Endothelial cell of umbilical vein (primary cell): ENCODE results near the gene CALML6. TPM values are rescaled to one million over a fixed set of nuclear protein-coding genes. Genes with fewer than 3 reads are reported as not detected.

Source experiments
- BruUV-seq: library from RNA; stranded (reverse); fragments of 400-500 nt; replicated peaks from 2 replicates; lab custom pipeline; 2021; lab: Mats Ljungman, UMichigan
- CTCF ChIA-PET: fragments of 300-600, 350-600 bp; sonication (Branson Sonifier 250); formaldehyde crosslinking; loops from one replicate; lab custom pipeline; 2021; ENCODE audit warnings: antibody characterized with exemption, inconsistent platforms; lab: Charles Lee
- POLR2A ChIA-PET: fragments of 300-600, 350-600 bp; sonication (Branson Sonifier 250); formaldehyde crosslinking; loops from one replicate; lab custom pipeline; 2021; ENCODE audit warnings: antibody characterized with exemption, inconsistent platforms; lab: Charles Lee
- DNase-seq: peaks from one replicate; pipeline ENCODE4 v3.0.0-alpha.2; 2011; ENCODE audit warnings: low read depth, low spot score
- FAIRE-seq: peaks from 2 replicates; lab custom pipeline; 2011; peaks lifted over from hg19 to GRCh38; lab: Jason Lieb, UNC
- H2AFZ ChIP-seq: 2 replicates; pipeline ENCODE4 v1.6.0; 2012; ENCODE audit warnings: low read depth, low read length, control low read depth, inconsistent platforms
- H3K27ac ChIP-seq: 2 replicates; pipeline ENCODE4 v1.5.1; 2011; ENCODE audit warnings: low read depth, mild to moderate bottlenecking, control low read depth, low read length, moderate library complexity; ENCODE audit not compliant: insufficient read depth
- H3K27me3 ChIP-seq, 2 experiments: 2 replicates each; pipeline versions ENCODE4 v1.6.0 to v1.6.1; 2011; ENCODE audit warnings: low read length in 2 of 2, mixed read lengths in 1 of 2; ENCODE audit not compliant: control insufficient read depth in 2 of 2, insufficient read depth in 2 of 2
- H3K36me3 ChIP-seq, 2 experiments: 2 replicates in 1 of 2; 3 replicates in 1 of 2; pipeline ENCODE4 v1.5.1; 2011; ENCODE audit warnings: low read length in 2 of 2, mild to moderate bottlenecking in 1 of 2, moderate library complexity in 1 of 2; ENCODE audit not compliant: control insufficient read depth in 2 of 2, insufficient read depth in 2 of 2; ENCODE audit errors: extremely low read depth in 1 of 2
- H3K4me1 ChIP-seq: 3 replicates; pipeline ENCODE4 v1.5.1; 2011; ENCODE audit warnings: mild to moderate bottlenecking, low read length; ENCODE audit not compliant: control insufficient read depth, insufficient read depth; ENCODE audit errors: extremely low read depth
- H3K4me2 ChIP-seq: 2 replicates; pipeline ENCODE4 v1.6.1; 2011; ENCODE audit warnings: low read length, control low read depth, mixed read lengths; ENCODE audit not compliant: insufficient read depth
- H3K4me3 ChIP-seq, 3 experiments: fragments of 200-600 bp in 1 of 3; sonication (generic), shearing (Covaris generic) in 1 of 3; replicated peaks in 1 of 3; 2 replicates each; pipeline ENCODE4 v1.5.1; 2011 to 2016; ENCODE audit warnings: control low read depth in 3 of 3, low read length in 3 of 3, mild to moderate bottlenecking in 2 of 3, inconsistent platforms in 1 of 3, low read depth in 1 of 3, moderate library complexity in 1 of 3; ENCODE audit not compliant: insufficient read depth in 1 of 3
- H3K79me2 ChIP-seq: 2 replicates; pipeline ENCODE4 v1.6.0; 2012; ENCODE audit warnings: low read length, inconsistent platforms; ENCODE audit not compliant: control insufficient read depth, insufficient read depth
- H3K9ac ChIP-seq: replicated peaks from 2 replicates; pipeline ENCODE3; 2011; ENCODE audit warnings: low read length, control low read depth; ENCODE audit not compliant: insufficient read depth; ENCODE audit errors: extremely low read depth
- H3K9me1 ChIP-seq: replicated peaks from 3 replicates; pipeline ENCODE4 v1.6.0; 2011; ENCODE audit warnings: mild to moderate bottlenecking, low read length; ENCODE audit not compliant: control insufficient read depth, insufficient read depth; ENCODE audit errors: extremely low read depth
- H3K9me3 ChIP-seq: replicated peaks from 2 replicates; pipeline ENCODE4 v1.5.1; 2012; ENCODE audit warnings: low read length, inconsistent platforms; ENCODE audit not compliant: control insufficient read depth, insufficient read depth
- H4K20me1 ChIP-seq: replicated peaks from 2 replicates; pipeline ENCODE3; 2011; ENCODE audit warnings: mild to moderate bottlenecking, low read length; ENCODE audit not compliant: control insufficient read depth, insufficient read depth; ENCODE audit errors: extremely low read depth
- EZH2 ChIP-seq: IDR thresholded peaks from 2 replicates; pipeline ENCODE4 v1.6.1; 2012; ENCODE audit warnings: borderline replicate concordance, low read depth, mild to moderate bottlenecking, moderate library complexity, low read length, inconsistent platforms; ENCODE audit not compliant: severe bottlenecking
- FOS ChIP-seq: IDR thresholded peaks from 2 replicates; pipeline ENCODE4 v1.6.1; 2011; ENCODE audit warnings: mild to moderate bottlenecking, low read length, moderate library complexity, borderline replicate concordance; ENCODE audit not compliant: insufficient read depth
- GATA2 ChIP-seq: IDR thresholded peaks from 2 replicates; pipeline ENCODE4 v1.7.0; 2011; ENCODE audit warnings: low read depth, mild to moderate bottlenecking, moderate library complexity, mixed read lengths, low read length; ENCODE audit not compliant: insufficient read length, insufficient read depth
- JUN ChIP-seq: IDR thresholded peaks from 2 replicates; pipeline ENCODE4 v1.6.1; 2011; ENCODE audit warnings: borderline replicate concordance, low read depth; ENCODE audit not compliant: insufficient read length, insufficient read depth
- MYC ChIP-seq: IDR thresholded peaks from one replicate; pipeline ENCODE4 v1.6.1; 2011; ENCODE audit warnings: mild to moderate bottlenecking, low read depth, low read length
- POLR2A ChIP-seq: IDR thresholded peaks from 2 replicates; pipeline ENCODE4 v1.6.1; 2012; ENCODE audit warnings: low read depth, mild to moderate bottlenecking, control low read depth, low read length
- POLR2AphosphoS5 ChIP-seq: IDR thresholded peaks from 2 replicates; pipeline ENCODE4 v1.6.1; 2012; ENCODE audit warnings: low read depth, mild to moderate bottlenecking, control low read depth, low read length, moderate library complexity; ENCODE audit not compliant: insufficient read depth
- dilution Hi-C: fragments of 300-500 bp; cut with MboI; formaldehyde crosslinking; loops from one replicate; pipeline ENCODE4 v1.15.0; 2019; ENCODE audit warnings: low sequenced_read_pairs; ENCODE audit not compliant: extremely low pct_ligation_motif_present
- intact Hi-C: fragments of 100-400 bp; cut with micrococcal nuclease; formaldehyde crosslinking; loops from one replicate; pipeline ENCODE4 v1.10.0; 2022
- polyA plus RNA-seq, 4 experiments: library from polyadenylated mRNA; depleted of rRNA in 3 of 4; stranded (reverse) in 3 of 4; unstranded in 1 of 4; fragments of >200 nt; gene quantifications; 2 replicates each; pipeline versions ENCODE4 v1.2.1 to v1.2.3, GENCODE V29; 2011 to 2012; ENCODE audit warnings: missing spikeins in 1 of 4
- total RNA-seq: library from RNA; stranded (reverse); gene quantifications from 2 replicates; pipeline ENCODE4 v1.2.3, GENCODE V29; 2021
- TF ChIP-seq, protein P1 (sequence below), 2 donors: IDR thresholded peaks; 1 replicate in 1 of 2; 2 replicates in 1 of 2; pipeline ENCODE4 v1.5.1; 2011; ENCODE audit warnings: low read length in 2 of 2, mild to moderate bottlenecking in 2 of 2, moderate library complexity in 2 of 2, control low read depth in 1 of 2, inconsistent platforms in 1 of 2, low read depth in 1 of 2; ENCODE audit not compliant: insufficient read depth in 1 of 2; ENCODE audit errors: extremely low read depth in 1 of 2
- TF ChIP-seq, protein P2 (sequence below): IDR thresholded peaks from 2 replicates; pipeline ENCODE4 v1.6.1; 2011; ENCODE audit not compliant: insufficient read depth, insufficient read length

The CALML6 gene
- total and polyA plus RNA-seq, 2 donors (not counting 3 experiments of a cell fraction or from before 2014, with no cell fraction given) = 0.36 to 0.44 TPM

DNA sequence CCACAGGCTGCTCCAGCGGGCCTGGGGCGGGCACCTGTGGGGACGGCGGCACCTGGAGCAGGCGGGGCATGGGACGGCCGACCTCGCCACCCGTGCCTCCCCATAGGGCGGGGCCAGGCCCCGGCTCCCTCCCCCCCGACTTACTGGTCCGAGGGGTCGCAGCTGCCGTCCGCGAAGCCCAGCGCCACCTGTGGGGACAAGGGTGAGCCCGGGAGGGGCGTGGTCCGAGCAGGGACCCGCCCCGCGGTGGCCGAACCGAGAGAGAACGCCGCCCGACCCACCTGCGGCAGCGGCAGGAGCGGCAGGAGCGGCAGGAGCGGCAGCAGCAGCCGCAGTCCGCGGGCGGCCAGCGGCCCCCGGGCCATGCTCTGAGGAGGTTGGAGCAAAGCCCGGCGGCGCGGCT, 3.8 kb downstream of the CALML6 start, which contains the start of gene TMEM52:
Gene TMEM52, minus strand, starts transcription at position 379 of the 403 bp plus-strand sequence. Its CDS starts 14 bp downstream, at position 365.
- Histone ChIP-seq H2AFZ (peak within 1 kb of the TSS; percentile 88), H4K20me1 (no peaks in the 10 kb centered on the region), H3K4me2 (peak within 1 kb of the TSS; percentile 52), H3K27me3 (no peaks in the 10 kb centered on the region), H3K36me3 (no peaks in the 10 kb centered on the region), H3K9me3 (no peaks in the 10 kb centered on the region), H3K4me3 (peak within 1 kb of the TSS; percentile 29 to 42 (median 40)), H3K27ac (no peak within 1 kb of the TSS), H3K9ac (peak within 1 kb of the TSS; percentile 29), H3K4me1 (peaks cover 5% of the 10 kb centered on the region), H3K79me2 (no peaks in the 10 kb centered on the region), H3K9me1 (no peaks in the 10 kb centered on the region)
- POLR2A ChIA-PET = no interaction called here
- BruUV-seq = no TSS peak
- FAIRE-seq (no peak), DNase-seq (no peak)
- no peak for TF ChIP-seq POLR2AphosphoS5
- no peak for TF ChIP-seq EZH2
- TF ChIP-seq, protein P1, sequence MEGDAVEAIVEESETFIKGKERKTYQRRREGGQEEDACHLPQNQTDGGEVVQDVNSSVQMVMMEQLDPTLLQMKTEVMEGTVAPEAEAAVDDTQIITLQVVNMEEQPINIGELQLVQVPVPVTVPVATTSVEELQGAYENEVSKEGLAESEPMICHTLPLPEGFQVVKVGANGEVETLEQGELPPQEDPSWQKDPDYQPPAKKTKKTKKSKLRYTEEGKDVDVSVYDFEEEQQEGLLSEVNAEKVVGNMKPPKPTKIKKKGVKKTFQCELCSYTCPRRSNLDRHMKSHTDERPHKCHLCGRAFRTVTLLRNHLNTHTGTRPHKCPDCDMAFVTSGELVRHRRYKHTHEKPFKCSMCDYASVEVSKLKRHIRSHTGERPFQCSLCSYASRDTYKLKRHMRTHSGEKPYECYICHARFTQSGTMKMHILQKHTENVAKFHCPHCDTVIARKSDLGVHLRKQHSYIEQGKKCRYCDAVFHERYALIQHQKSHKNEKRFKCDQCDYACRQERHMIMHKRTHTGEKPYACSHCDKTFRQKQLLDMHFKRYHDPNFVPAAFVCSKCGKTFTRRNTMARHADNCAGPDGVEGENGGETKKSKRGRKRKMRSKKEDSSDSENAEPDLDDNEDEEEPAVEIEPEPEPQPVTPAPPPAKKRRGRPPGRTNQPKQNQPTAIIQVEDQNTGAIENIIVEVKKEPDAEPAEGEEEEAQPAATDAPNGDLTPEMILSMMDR (IDR thresholded peaks at IDR 0.05; ENCODE audit: extremely low read depth in 1 of 2, insufficient read depth in 1 of 2, low read depth in 1 of 2, low read length in 2 of 2) = no peak
- no peak for TF ChIP-seq MYC
- TF ChIP-seq FOS = no peak
- TF ChIP-seq, protein P2, sequence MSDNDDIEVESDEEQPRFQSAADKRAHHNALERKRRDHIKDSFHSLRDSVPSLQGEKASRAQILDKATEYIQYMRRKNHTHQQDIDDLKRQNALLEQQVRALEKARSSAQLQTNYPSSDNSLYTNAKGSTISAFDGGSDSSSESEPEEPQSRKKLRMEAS = no peak
- no peak for TF ChIP-seq POLR2A
- TF ChIP-seq GATA2 = no peak
- TF ChIP-seq JUN = no peak
- dilution Hi-C loops = no loop called here
- intact Hi-C loops = loop anchor here (1.0 to 10.0 kb wide), 2 partner anchors 10 to 216 kb away; no protein-coding TSS in a partner anchor
- CTCF ChIA-PET = interaction anchor here (1.1 to 2.3 kb wide), 2 partner anchors 10 kb away, joined by 4 to 7 read pairs; no protein-coding TSS in a partner anchor
